ENCODE results near the gene NLK.
"Not testable (repeated sequence)": the region's sequence is repeated elsewhere in the genome, so short reads cannot be mapped to it uniquely, and the experiment has no call there.

Gene NLK

DNA sequence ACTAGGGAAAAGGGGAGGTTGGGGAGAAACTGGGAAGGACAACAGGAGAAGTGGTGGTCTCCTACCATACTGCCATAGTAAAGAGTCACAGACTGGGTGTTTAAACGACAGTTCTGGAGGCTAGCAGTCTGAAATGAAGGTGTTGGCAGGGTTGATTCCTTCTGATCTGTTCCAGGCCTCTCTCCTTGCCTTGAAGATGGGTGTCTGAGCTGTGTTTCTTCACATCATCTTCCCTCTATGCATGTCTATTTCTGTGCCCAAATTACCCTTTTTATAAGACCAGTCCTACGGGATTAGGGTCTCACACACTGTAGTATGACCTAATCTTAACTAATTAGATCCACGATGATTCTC is 196.8 kb downstream of the NLK start:
- DNase-seq (ENCODE audit: low spot score): no peak
- TF ChIP-seq, protein P1, sequence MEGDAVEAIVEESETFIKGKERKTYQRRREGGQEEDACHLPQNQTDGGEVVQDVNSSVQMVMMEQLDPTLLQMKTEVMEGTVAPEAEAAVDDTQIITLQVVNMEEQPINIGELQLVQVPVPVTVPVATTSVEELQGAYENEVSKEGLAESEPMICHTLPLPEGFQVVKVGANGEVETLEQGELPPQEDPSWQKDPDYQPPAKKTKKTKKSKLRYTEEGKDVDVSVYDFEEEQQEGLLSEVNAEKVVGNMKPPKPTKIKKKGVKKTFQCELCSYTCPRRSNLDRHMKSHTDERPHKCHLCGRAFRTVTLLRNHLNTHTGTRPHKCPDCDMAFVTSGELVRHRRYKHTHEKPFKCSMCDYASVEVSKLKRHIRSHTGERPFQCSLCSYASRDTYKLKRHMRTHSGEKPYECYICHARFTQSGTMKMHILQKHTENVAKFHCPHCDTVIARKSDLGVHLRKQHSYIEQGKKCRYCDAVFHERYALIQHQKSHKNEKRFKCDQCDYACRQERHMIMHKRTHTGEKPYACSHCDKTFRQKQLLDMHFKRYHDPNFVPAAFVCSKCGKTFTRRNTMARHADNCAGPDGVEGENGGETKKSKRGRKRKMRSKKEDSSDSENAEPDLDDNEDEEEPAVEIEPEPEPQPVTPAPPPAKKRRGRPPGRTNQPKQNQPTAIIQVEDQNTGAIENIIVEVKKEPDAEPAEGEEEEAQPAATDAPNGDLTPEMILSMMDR (IDR thresholded peaks at IDR 0.05; ENCODE audit: extremely low read depth, insufficient read depth, missing control alignments): no peak
- in situ Hi-C loops (cut with MboI; ENCODE audit: low pct_unique_long_range_greater_than_20kb, low sequenced_read_pairs, unreplicated experiment): no loop called here

DNA sequence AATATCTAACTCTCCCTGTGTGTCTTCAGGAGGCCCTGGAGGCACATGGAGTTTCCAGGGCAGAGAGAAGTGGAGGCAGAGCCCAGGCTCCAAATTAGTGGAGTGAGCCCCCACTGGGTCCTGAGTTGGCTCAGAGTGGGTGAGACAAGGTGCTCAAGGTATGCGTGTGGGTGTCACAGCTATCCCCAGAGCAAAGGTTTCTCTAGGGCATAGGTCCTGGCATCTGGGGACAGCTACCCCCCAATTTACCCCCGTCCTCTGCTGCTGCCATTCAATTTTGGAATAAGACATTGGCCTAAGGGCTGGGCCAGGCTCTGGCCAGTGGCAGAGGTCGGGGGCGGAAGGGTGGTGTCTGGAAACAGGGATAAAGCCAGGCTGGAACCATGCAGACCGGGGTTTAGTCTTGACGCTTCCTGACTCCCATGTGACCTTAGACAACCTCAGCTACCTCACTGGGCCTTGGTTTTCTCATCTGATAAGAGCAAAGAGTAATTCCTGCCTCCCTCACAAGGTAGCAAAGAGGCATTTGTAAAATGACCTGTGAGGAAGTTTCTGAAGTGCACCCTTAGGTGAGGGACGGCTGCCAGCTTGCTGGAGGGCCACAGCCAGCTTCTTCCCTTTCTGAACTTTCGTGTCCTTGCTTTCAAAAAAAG is 198.3 kb downstream of the NLK start:
- TF ChIP-seq, protein P1 (IDR thresholded peaks at IDR 0.05; ENCODE audit: extremely low read depth, insufficient read depth, missing control alignments): no peak
- DNase-seq (ENCODE audit: low spot score): no peak
- in situ Hi-C loops (cut with MboI; ENCODE audit: low pct_unique_long_range_greater_than_20kb, low sequenced_read_pairs, unreplicated experiment): no loop called here

DNA sequence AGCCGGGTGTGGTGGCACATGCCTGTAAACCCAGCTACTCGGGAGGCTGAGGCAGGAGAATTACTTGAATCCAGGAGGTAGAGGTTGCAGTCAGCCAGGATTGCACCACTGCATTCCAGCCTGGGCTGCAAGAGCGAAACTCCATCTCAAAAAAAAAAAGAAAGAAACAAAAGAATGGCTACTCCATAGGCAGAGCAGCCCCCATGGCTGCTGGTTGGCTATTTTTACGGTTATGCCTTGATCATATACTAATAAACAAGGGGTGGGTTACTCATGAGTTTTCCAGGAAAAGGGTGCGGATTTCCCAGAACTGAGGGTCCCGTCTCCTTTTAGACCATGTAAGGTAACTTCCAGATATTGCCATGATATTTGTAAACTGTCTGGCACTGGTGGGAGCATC is 200.3 kb downstream of the NLK start:
- in situ Hi-C loops (cut with MboI; ENCODE audit: low pct_unique_long_range_greater_than_20kb, low sequenced_read_pairs, unreplicated experiment): no loop called here
- DNase-seq (ENCODE audit: low spot score): no peak
- TF ChIP-seq, protein P1 (IDR thresholded peaks at IDR 0.05; ENCODE audit: extremely low read depth, insufficient read depth, missing control alignments): no peak

DNA sequence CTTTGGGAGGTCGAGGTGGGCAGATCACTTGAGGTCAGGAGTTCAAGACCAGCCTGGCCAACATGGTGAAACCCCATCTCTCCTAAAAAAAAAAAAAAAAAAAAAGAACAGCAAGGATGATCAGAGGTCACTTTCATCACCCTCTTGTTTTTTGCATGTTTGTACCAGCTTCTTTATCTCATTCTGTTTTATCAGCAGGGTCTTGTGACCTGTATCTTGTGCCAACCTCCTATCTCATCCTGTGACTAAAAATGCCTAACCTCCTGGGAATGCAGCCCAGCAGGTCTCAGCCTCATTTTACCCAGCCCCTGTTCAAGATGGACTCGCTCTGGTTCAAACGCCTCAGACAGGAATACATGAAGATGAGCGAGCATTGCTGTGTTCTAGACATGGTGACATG is 200.8 kb downstream of the NLK start:
- DNase-seq (ENCODE audit: low spot score); in situ Hi-C loops (cut with MboI; ENCODE audit: low pct_unique_long_range_greater_than_20kb, low sequenced_read_pairs, unreplicated experiment): not testable (repeated sequence)

DNA sequence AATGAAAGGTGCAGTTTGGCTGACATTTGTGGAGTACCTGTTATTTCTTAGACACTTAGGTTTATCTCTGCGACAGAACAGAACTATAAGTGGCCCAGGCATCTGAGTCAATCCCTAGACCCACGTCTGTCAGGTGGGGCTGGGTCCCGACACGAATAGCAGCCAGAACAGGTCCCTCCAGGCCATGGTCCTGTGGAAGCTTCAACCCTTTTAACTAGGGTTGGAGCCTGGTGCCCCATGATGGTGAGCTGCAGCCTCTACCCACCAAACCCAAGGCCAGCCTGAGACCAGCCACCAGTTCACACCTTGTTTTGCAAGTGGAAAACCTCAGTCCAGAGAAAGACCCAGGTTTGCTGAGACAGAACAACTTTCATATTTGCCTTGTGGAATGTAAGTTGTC is 202.0 kb downstream of the NLK start:
- in situ Hi-C loops (cut with MboI; ENCODE audit: low pct_unique_long_range_greater_than_20kb, low sequenced_read_pairs, unreplicated experiment): no loop called here
- TF ChIP-seq, protein P1 (IDR thresholded peaks at IDR 0.05; ENCODE audit: extremely low read depth, insufficient read depth, missing control alignments): no peak
- DNase-seq (ENCODE audit: low spot score): no peak
